Spleen (tissue), 7 donors: ENCODE results near the gene BRINP3.

Experiments used
- POLR2A ChIP-seq, 3 donors: fragments of 450-650 bp; IDR thresholded peaks; one replicate each; pipeline ENCODE4 v1.5.1; 2017; ENCODE audit warnings: antibody characterized with exemption in 3 of 3, mild to moderate bottlenecking in 1 of 3
- TF ChIP-seq, protein P1 (sequence below), 11 experiments: fragments of 200-600 bp in 7 of 11; fragments of 450-650 bp in 4 of 11; sonication (generic) in 4 of 11; IDR thresholded peaks in 8 of 11; conservative IDR thresholded peaks in 3 of 11; 1 replicate in 7 of 11; 2 replicates in 4 of 11; pipeline versions ENCODE4 v1.4.0 to v1.8.0; 2016 to 2021; ENCODE audit warnings: antibody characterized with exemption in 11 of 11, inconsistent platforms in 4 of 11, mild to moderate bottlenecking in 1 of 11
- donor health status: DM: no; HTN: no; CAD: no; lungs with moderate emphysema.
- donor health status: DM: no; HTN: no; CAD: no.
- donor health status: DM: no; HTN: no; CAD: no.

DNA sequence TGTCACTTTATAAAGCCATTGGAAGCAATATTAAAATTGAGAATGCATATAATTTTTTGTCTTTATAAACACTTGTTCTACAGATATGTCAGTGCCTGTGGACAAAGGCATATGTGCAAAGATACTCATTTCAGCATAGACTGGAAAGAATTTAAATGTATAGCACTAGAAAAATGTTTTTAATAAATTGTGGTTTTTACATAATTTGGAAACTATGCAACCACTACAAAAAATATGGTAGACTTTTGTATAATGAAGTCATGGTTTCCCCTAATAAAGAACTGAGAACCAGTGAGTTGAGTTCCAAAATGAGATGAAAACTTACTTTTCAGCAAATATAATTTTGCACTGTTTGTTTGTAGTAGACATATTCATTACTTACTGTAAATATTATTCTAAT, 48.5 kb downstream of the BRINP3 start:
- TF ChIP-seq, protein P1, sequence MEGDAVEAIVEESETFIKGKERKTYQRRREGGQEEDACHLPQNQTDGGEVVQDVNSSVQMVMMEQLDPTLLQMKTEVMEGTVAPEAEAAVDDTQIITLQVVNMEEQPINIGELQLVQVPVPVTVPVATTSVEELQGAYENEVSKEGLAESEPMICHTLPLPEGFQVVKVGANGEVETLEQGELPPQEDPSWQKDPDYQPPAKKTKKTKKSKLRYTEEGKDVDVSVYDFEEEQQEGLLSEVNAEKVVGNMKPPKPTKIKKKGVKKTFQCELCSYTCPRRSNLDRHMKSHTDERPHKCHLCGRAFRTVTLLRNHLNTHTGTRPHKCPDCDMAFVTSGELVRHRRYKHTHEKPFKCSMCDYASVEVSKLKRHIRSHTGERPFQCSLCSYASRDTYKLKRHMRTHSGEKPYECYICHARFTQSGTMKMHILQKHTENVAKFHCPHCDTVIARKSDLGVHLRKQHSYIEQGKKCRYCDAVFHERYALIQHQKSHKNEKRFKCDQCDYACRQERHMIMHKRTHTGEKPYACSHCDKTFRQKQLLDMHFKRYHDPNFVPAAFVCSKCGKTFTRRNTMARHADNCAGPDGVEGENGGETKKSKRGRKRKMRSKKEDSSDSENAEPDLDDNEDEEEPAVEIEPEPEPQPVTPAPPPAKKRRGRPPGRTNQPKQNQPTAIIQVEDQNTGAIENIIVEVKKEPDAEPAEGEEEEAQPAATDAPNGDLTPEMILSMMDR (IDR thresholded peaks at IDR 0.05 in 8 of 11, conservative IDR thresholded peaks at IDR 0.05 in 3 of 11): no peak
- TF ChIP-seq POLR2A (IDR thresholded peaks at IDR 0.05): no peak
